ENCODE data around the gene CS.
"Not testable (repeated sequence)": the region's sequence is repeated elsewhere in the genome, so short reads cannot be mapped to it uniquely, and the experiment has no call there.

Gene CS

GRCh38 chr12:56266693-56267442 is 33.3 kb downstream of the CS start, which contains the start of gene COQ10A:
TSS of gene COQ10A (plus strand) at chr12:56266942. CDS start at chr12:56267119, 177 bp downstream.
- H3K27me3 ChIP-seq = no peaks in the 10 kb centered on the region
- H4K20me1 ChIP-seq = no peaks in the 10 kb centered on the region
- TF ChIP-seq Cebpa-rat (IDR thresholded peaks at IDR 0.05) = no peak

GRCh38 chr12:56266068-56266692 is 34.0 kb downstream of the CS start:
- peak overlapping the region; percentile 88 for H3K27ac ChIP-seq
- H3K9me3 ChIP-seq = not testable (repeated sequence)
- peaks cover 25% of the 10 kb centered on the region for H3K36me3 ChIP-seq

More at GRCh38 chr12:56266693-56267442, 33.3 kb downstream of the CS start, which contains the start of gene COQ10A:
- peak within 1 kb of the TSS; percentile 82 for H3K4me3 ChIP-seq
- peaks cover 25% of the 10 kb centered on the region for H3K4me1 ChIP-seq
- peak within 1 kb of the TSS; percentile 93 for H3K4me2 ChIP-seq
- H3K9me3 ChIP-seq = no peaks in the 10 kb centered on the region
- H3K36me3 ChIP-seq = peaks cover 32% of the 10 kb centered on the region
- H3K27ac ChIP-seq = peak within 1 kb of the TSS; percentile 88
- H3K9ac ChIP-seq = peak within 1 kb of the TSS; percentile 85

GRCh38 chr12:56262955-56263354 is 37.2 kb downstream of the CS start:
- H3K27ac ChIP-seq, H3K4me3 ChIP-seq, H4K20me1 ChIP-seq, H3K4me2 ChIP-seq, H3K9me3 ChIP-seq, H3K9ac ChIP-seq, H3K27me3 ChIP-seq, H3K36me3 ChIP-seq: not testable (repeated sequence)
- H3K4me1 ChIP-seq = peaks cover 25% of the 10 kb centered on the region

More at GRCh38 chr12:56266068-56266692, 34.0 kb downstream of the CS start:
- H3K4me3 ChIP-seq = peak overlapping the region; percentile 82
- H4K20me1 ChIP-seq, H3K27me3 ChIP-seq: not testable (repeated sequence)
- H3K4me2 ChIP-seq = peak overlapping the region; percentile 93
- H3K9ac ChIP-seq = peak overlapping the region; percentile 85
- peaks cover 25% of the 10 kb centered on the region for H3K4me1 ChIP-seq

GRCh38 chr12:56261503-56262232 is 38.5 kb downstream of the CS start:
- H3K27me3 ChIP-seq = no peaks in the 10 kb centered on the region
- peaks cover 26% of the 10 kb centered on the region for H3K4me1 ChIP-seq
- H4K20me1 ChIP-seq = peaks cover 11% of the 10 kb centered on the region
- peaks cover 2% of the 10 kb centered on the region for H3K36me3 ChIP-seq
- no peak for TF ChIP-seq Cebpa-rat (IDR thresholded peaks at IDR 0.05)
- no peak overlapping the region for H3K4me3 ChIP-seq
- no peak overlapping the region for H3K27ac ChIP-seq
- H3K9ac ChIP-seq = no peak overlapping the region
- H3K4me2 ChIP-seq = no peak overlapping the region
- H3K9me3 ChIP-seq = no peaks in the 10 kb centered on the region

DNA sequence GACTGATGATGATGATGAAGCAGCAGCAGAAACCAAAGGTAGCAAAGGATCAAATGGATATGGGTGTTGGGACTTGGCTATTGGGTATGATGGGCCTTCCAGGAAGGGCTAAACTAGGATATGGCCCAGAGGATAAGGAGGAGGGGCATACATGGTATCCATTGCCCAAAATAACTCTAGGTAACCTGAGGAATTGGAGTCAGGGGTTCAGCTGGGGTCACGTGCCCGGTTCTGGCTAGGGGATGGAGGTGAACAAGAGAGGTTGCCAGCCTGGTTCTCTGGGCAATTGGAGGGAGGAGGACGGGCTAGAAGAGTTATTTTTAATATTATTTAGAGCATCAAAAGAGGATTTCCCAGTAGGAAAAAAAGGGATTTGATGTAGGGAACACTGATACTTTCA is 39.2 kb downstream of the CS start:
- Histone ChIP-seq H3K9me3 (no peaks in the 10 kb centered on the region), H3K27ac (no peak overlapping the region), H3K27me3 (no peaks in the 10 kb centered on the region), H4K20me1 (peaks cover 18% of the 10 kb centered on the region), H3K9ac (no peak overlapping the region), H3K4me2 (no peak overlapping the region), H3K4me3 (no peak overlapping the region), H3K36me3 (peaks cover 9% of the 10 kb centered on the region), H3K4me1 (peaks cover 26% of the 10 kb centered on the region)
- TF ChIP-seq Cebpa-rat (IDR thresholded peaks at IDR 0.05) = no peak

DNA sequence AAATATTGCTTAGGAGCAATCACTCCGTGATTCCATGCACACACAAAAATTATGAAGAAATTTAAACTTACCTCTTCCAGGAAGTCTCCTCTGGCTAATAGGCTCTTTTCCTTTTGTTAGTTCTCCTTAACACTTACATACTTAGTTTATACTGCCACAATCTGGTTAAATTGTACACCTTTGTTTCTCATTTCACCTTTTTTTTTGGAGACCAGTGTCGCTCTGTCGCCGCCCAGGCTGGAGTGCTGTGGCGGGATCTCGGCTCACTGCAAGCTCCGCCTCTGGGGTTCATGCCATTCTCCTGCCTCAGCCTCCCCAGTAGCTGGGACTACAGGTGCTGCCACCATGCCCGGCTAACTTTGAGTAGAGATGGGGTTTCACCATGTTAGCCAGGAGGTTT is 39.8 kb downstream of the CS start:
- no peak for TF ChIP-seq Cebpa-rat (IDR thresholded peaks at IDR 0.05)
- no peaks in the 10 kb centered on the region for H3K27me3 ChIP-seq
- no peaks in the 10 kb centered on the region for H3K9me3 ChIP-seq

GRCh38 chr12:56258820-56259183 is 41.3 kb downstream of the CS start:
- peaks cover 31% of the 10 kb centered on the region for H3K36me3 ChIP-seq
- no peaks in the 10 kb centered on the region for H3K9me3 ChIP-seq
- no peak for TF ChIP-seq Cebpa-rat (IDR thresholded peaks at IDR 0.05)
- peaks cover 22% of the 10 kb centered on the region for H3K4me1 ChIP-seq
- peak overlapping the region; percentile 92 for H3K9ac ChIP-seq
- H4K20me1 ChIP-seq = peaks cover 23% of the 10 kb centered on the region
- H3K4me2 ChIP-seq = peak overlapping the region; percentile 90
- H3K4me3 ChIP-seq = peak overlapping the region; percentile 86
- no peaks in the 10 kb centered on the region for H3K27me3 ChIP-seq
- H3K27ac ChIP-seq = peak overlapping the region; percentile 86

More for the DNA sequence above, 39.8 kb downstream of the CS start:
- Histone ChIP-seq H3K4me3 (no peak overlapping the region), H3K9ac (no peak overlapping the region), H3K4me1 (peaks cover 22% of the 10 kb centered on the region), H3K36me3 (peaks cover 15% of the 10 kb centered on the region), H3K27ac (no peak overlapping the region), H3K4me2 (no peak overlapping the region), H4K20me1 (peaks cover 23% of the 10 kb centered on the region)

DNA sequence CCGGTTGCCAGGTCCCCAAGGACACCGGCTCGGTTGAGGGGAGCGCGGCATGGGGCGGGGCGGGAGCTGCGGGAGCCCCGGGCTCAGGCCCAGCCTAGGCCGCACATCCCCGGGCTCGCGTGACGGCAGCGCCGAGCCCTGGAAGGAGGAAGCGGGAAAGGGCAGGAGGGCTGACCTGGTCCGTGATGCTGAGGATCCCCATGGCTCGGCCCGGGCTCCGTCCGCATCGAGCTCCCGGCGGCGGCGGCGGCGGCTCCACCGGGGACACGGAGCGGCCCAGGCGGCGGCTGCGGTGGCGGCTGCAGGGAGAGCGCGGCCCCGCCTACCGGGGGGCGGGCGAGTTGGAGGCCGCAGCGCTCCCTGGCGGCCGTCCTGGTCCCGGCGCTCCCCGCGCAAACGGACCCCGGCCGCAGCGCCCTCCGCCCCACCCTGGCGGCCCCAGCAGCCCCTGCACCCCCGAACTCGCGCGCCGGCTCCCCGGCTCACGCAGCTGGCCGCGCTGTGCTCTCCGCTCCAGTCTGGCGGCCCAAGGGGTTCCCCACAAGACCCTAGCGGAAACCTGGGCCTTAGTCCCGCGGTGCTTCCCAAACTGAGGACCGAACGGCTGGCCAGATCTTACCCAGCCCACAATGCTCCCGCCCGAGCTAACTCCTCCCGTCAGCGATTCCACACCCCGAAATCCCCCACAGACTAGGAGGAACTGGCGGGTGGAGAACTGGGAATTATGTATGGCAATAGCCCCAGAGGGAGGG is 41.9 kb downstream of the CS start, which contains the start of gene ANKRD52:
TSS of gene ANKRD52 (minus strand) at position 317 of the 752 bp plus-strand sequence. CDS start at position 202, 115 bp downstream.
- peak within 1 kb of the TSS; percentile 86 for H3K27ac ChIP-seq
- H3K4me1 ChIP-seq = peaks cover 22% of the 10 kb centered on the region
- no peak for TF ChIP-seq Cebpa-rat (IDR thresholded peaks at IDR 0.05)
- H3K4me3 ChIP-seq = peak within 1 kb of the TSS; percentile 86
- H3K9me3 ChIP-seq = no peaks in the 10 kb centered on the region
- peak within 1 kb of the TSS; percentile 92 for H3K9ac ChIP-seq
- H3K36me3 ChIP-seq = peaks cover 36% of the 10 kb centered on the region
- peaks cover 23% of the 10 kb centered on the region for H4K20me1 ChIP-seq
- no peaks in the 10 kb centered on the region for H3K27me3 ChIP-seq
- H3K4me2 ChIP-seq = peak within 1 kb of the TSS; percentile 90

DNA sequence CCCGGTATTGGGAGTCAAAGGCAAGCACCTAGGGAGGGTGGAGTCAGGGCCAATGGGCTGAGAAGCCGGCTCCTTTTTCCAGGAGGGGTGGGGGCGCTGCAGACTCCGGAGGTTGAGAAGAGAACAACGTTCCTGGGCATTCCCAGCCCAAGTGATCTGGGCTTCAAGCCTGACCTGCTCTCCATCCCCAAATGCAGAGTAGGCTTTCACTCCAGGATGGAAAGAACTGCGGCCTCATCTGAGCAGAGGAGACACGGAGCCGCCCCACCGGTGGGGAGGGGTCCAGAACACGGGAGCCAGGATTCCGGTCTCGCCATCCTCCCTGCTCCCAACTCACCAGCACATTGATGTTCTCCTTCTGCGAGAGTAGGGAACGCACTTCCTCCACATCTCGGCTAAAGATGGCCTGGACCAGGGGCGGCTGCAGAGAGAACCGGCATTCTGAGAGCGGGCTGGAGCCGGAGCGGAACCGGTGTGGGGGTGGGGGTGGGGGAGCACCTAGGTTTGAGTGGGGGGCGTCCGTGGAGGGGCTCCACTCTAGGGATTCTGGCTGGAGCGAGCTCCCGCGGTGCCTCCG is 42.6 kb downstream of the CS start:
- Histone ChIP-seq H3K4me3 (peak overlapping the region; percentile 86), H3K27me3 (no peaks in the 10 kb centered on the region), H3K9ac (peak overlapping the region; percentile 92), H3K27ac (peak overlapping the region; percentile 86), H3K4me1 (peaks cover 22% of the 10 kb centered on the region), H3K4me2 (peak overlapping the region; percentile 90), H3K9me3 (no peaks in the 10 kb centered on the region), H4K20me1 (peaks cover 23% of the 10 kb centered on the region), H3K36me3 (peaks cover 43% of the 10 kb centered on the region)
- TF ChIP-seq Cebpa-rat (IDR thresholded peaks at IDR 0.05) = no peak

Measured in BLaER1 (cell line).